ENCODE measurements around the gene ZNF236. TPM values are rescaled to one million over a fixed set of nuclear protein-coding genes. Genes with fewer than 3 reads are reported as not detected.

The ZNF236 gene
- total and polyA plus RNA-seq, 2 donors (not counting 1 experiment from before 2014, with no cell fraction given) = 8.9 to 39.5 TPM

DNA sequence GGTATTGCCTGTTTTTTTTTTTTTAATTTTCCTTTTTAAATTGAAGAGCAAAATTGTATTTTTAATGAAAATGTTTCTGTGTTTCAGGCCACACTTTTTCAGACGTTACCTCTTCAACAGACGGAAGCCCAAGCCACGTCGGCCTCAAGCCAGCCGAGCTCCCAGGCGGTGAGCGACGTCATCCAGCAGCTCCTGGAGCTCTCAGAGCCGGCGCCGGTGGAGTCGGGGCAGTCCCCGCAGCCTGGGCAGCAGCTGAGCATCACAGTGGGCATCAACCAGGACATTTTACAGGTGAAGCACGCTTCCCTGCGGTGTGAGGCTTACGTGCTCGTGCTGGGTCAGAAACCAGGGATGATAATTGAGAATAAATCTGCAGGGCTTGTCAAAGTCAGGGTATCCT lies 57.7 kb downstream of the ZNF236 start:
- Mint-ChIP-seq H3K4me3 (no peak overlapping the region), H3K9me3 (ENCODE audit: insufficient read depth) (no peaks in the 10 kb centered on the region), H3K27ac (no peak overlapping the region), H3K4me1 (no peaks in the 10 kb centered on the region), H3K27me3 (no peaks in the 10 kb centered on the region)
- Histone ChIP-seq H3K9ac (ENCODE audit: low read length) (no peak overlapping the region), H3K9me3 (ENCODE audit: control extremely low read depth in 1 of 3, control insufficient read depth in 2 of 3, insufficient read depth in 1 of 3, low read length in 2 of 3) (no peaks in the 10 kb centered on the region), H3K27ac (ENCODE audit: low read length in 2 of 2) (no peak overlapping the region), H3K4me1 (ENCODE audit: control insufficient read depth in 2 of 2, insufficient read depth in 2 of 2, low read length in 2 of 2) (no peaks in the 10 kb centered on the region), H4K20me1 (ENCODE audit: control insufficient read depth, insufficient read depth, low read length, poor library complexity, severe bottlenecking) (no peaks in the 10 kb centered on the region), H2AFZ (ENCODE audit: insufficient read depth, low read depth, low read length, poor library complexity, severe bottlenecking) (no peak overlapping the region), H3K27me3 (replicated peaks in 1 of 4; ENCODE audit: control extremely low read depth in 1 of 4, control insufficient read depth in 3 of 4, insufficient read depth in 4 of 4, low read length in 3 of 4) (no peaks in the 10 kb centered on the region), H3K4me3 (ENCODE audit: control extremely low read depth in 1 of 5, extremely low read depth in 1 of 5, insufficient read depth in 1 of 5, low read depth in 2 of 5, low read length in 4 of 5) (no peak overlapping the region), H3K79me2 (ENCODE audit: control insufficient read depth, insufficient read depth, low read length) (no peaks in the 10 kb centered on the region), H3K36me3 (replicated peaks in 1 of 2; ENCODE audit: control extremely low read depth in 1 of 2, control insufficient read depth in 1 of 2, extremely low read depth in 1 of 2, insufficient read depth in 2 of 2, low read length in 1 of 2) (peaks cover 23 to 67% of the 10 kb centered on the region in 2 experiments), H3K4me2 (replicated peaks; ENCODE audit: low read depth, low read length, poor library complexity, severe bottlenecking) (no peak overlapping the region)
- ATAC-seq (ENCODE audit: low read depth) (no peak), DNase-seq (no peak)
- WGBS (ENCODE audit: insufficient coverage) = 98% methylated on average over 17 of the region's 17 CpGs
- TF ChIP-seq EZH2 (IDR thresholded peaks at IDR 0.05; ENCODE audit: borderline replicate concordance, insufficient read depth, low read depth, low read length, poor library complexity, severe bottlenecking) = no peak
- TF ChIP-seq, protein P1, sequence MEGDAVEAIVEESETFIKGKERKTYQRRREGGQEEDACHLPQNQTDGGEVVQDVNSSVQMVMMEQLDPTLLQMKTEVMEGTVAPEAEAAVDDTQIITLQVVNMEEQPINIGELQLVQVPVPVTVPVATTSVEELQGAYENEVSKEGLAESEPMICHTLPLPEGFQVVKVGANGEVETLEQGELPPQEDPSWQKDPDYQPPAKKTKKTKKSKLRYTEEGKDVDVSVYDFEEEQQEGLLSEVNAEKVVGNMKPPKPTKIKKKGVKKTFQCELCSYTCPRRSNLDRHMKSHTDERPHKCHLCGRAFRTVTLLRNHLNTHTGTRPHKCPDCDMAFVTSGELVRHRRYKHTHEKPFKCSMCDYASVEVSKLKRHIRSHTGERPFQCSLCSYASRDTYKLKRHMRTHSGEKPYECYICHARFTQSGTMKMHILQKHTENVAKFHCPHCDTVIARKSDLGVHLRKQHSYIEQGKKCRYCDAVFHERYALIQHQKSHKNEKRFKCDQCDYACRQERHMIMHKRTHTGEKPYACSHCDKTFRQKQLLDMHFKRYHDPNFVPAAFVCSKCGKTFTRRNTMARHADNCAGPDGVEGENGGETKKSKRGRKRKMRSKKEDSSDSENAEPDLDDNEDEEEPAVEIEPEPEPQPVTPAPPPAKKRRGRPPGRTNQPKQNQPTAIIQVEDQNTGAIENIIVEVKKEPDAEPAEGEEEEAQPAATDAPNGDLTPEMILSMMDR (IDR thresholded peaks at IDR 0.05) = no peak
- CTCF ChIA-PET = no interaction called here
- POLR2A ChIA-PET = no interaction called here
- intact Hi-C loops (cut with micrococcal nuclease) = no loop called here

DNA sequence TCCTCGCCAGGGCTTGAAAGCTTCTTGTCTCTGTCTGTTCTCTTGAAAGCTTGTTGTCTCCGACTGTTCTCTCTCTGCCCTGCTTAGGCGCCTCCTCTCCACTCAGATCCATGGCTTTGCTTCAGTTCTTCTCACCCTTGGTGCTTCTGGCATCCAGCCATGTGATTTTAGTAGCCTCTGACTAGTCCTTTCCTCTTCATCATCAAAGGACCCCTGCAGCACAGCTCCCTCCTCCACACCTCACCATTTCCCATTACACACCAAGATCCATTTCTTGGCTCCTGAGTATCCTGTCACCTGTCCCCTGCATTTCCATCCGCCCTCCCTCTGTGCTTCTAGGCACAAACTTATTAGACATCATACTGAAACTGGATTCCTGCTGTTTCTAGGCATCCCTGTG lies 59.4 kb downstream of the ZNF236 start:
- H3K9me3 Mint-ChIP-seq (ENCODE audit: insufficient read depth) = no peaks in the 10 kb centered on the region
- intact Hi-C loops (cut with micrococcal nuclease) = no loop called here

More for the DNA sequence above, 59.4 kb downstream of the ZNF236 start:
- no peaks in the 10 kb centered on the region for H3K4me1 Mint-ChIP-seq
- Histone ChIP-seq H3K4me2 (replicated peaks; ENCODE audit: low read depth, low read length, poor library complexity, severe bottlenecking) (no peak overlapping the region), H3K79me2 (ENCODE audit: control insufficient read depth, insufficient read depth, low read length) (no peaks in the 10 kb centered on the region), H2AFZ (ENCODE audit: insufficient read depth, low read depth, low read length, poor library complexity, severe bottlenecking) (no peak overlapping the region), H3K36me3 (replicated peaks in 1 of 2; ENCODE audit: control extremely low read depth in 1 of 2, control insufficient read depth in 1 of 2, extremely low read depth in 1 of 2, insufficient read depth in 2 of 2, low read length in 1 of 2) (peaks cover 29 to 69% of the 10 kb centered on the region in 2 experiments), H3K9me3 (ENCODE audit: control extremely low read depth in 1 of 3, control insufficient read depth in 2 of 3, insufficient read depth in 1 of 3, low read length in 2 of 3) (no peaks in the 10 kb centered on the region), H3K4me1 (ENCODE audit: control insufficient read depth in 2 of 2, insufficient read depth in 2 of 2, low read length in 2 of 2) (no peaks in the 10 kb centered on the region), H4K20me1 (ENCODE audit: control insufficient read depth, insufficient read depth, low read length, poor library complexity, severe bottlenecking) (no peaks in the 10 kb centered on the region), H3K9ac (ENCODE audit: low read length) (no peak overlapping the region), H3K27ac (ENCODE audit: low read length in 2 of 2) (no peak overlapping the region), H3K27me3 (replicated peaks in 1 of 4; ENCODE audit: control extremely low read depth in 1 of 4, control insufficient read depth in 3 of 4, insufficient read depth in 4 of 4, low read length in 3 of 4) (no peaks in the 10 kb centered on the region), H3K4me3 (ENCODE audit: control extremely low read depth in 1 of 5, extremely low read depth in 1 of 5, insufficient read depth in 1 of 5, low read depth in 2 of 5, low read length in 4 of 5) (no peak overlapping the region)
- CTCF ChIA-PET = no interaction called here
- POLR2A ChIA-PET = no interaction called here
- ATAC-seq (ENCODE audit: low read depth) = no peak
- 95% methylated on average over 4 of the region's 4 CpGs for WGBS (ENCODE audit: insufficient coverage)
- DNase-seq = no peak
- no peak overlapping the region for H3K4me3 Mint-ChIP-seq
- TF ChIP-seq, protein P1 (IDR thresholded peaks at IDR 0.05) = no peak
- TF ChIP-seq EZH2 (IDR thresholded peaks at IDR 0.05; ENCODE audit: borderline replicate concordance, insufficient read depth, low read depth, low read length, poor library complexity, severe bottlenecking) = no peak
- H3K27ac Mint-ChIP-seq = no peak overlapping the region
- H3K27me3 Mint-ChIP-seq = no peaks in the 10 kb centered on the region
